Gastroesophageal sphincter (tissue), 3 donors: Measurements from ENCODE around the gene KIDINS220.

Source experiments
- EP300 ChIP-seq: sonication (generic); formaldehyde crosslinking; IDR thresholded peaks from one replicate; pipeline ENCODE4 v1.6.1; 2017; ENCODE audit warnings: antibody characterized with exemption, mild to moderate bottlenecking
- POLR2A ChIP-seq, 2 donors: fragments of 450-650 bp; IDR thresholded peaks; one replicate each; pipeline ENCODE4 v1.6.1; 2017; ENCODE audit warnings: antibody characterized with exemption in 2 of 2, mild to moderate bottlenecking in 2 of 2, moderate library complexity in 1 of 2
- POLR2AphosphoS5 ChIP-seq: sonication (generic); formaldehyde crosslinking; IDR thresholded peaks from one replicate; pipeline ENCODE4 v1.6.1; 2017; ENCODE audit warnings: antibody characterized with exemption
- TF ChIP-seq, protein P1 (sequence below), 4 experiments: fragments of 200-600 bp in 2 of 4; fragments of 450-650 bp in 2 of 4; sonication (generic) in 1 of 4; IDR thresholded peaks; one replicate each; pipeline ENCODE4 v1.5.1; 2017 to 2019; ENCODE audit warnings: antibody characterized with exemption in 4 of 4, mild to moderate bottlenecking in 2 of 4, moderate library complexity in 2 of 4

DNA sequence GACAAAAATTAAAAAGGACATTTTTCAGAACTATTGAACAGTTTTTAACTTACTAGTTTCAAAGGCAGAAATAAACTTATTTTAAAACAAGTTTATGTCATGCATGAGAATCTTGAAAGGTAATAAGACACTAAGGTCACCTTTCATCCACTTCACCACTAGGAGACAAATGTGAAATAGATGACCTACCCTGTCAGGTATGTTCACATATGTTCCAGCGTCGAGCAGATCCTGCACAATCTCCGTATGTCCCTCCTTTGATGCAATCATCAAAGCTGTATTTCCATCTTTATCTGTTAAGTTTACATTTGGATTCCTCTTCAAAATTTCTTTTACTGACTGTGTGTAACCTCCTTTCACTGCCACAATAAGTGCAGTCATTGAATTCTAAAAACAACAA is 34.7 kb downstream of the KIDINS220 start:
- TF ChIP-seq, protein P1, sequence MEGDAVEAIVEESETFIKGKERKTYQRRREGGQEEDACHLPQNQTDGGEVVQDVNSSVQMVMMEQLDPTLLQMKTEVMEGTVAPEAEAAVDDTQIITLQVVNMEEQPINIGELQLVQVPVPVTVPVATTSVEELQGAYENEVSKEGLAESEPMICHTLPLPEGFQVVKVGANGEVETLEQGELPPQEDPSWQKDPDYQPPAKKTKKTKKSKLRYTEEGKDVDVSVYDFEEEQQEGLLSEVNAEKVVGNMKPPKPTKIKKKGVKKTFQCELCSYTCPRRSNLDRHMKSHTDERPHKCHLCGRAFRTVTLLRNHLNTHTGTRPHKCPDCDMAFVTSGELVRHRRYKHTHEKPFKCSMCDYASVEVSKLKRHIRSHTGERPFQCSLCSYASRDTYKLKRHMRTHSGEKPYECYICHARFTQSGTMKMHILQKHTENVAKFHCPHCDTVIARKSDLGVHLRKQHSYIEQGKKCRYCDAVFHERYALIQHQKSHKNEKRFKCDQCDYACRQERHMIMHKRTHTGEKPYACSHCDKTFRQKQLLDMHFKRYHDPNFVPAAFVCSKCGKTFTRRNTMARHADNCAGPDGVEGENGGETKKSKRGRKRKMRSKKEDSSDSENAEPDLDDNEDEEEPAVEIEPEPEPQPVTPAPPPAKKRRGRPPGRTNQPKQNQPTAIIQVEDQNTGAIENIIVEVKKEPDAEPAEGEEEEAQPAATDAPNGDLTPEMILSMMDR (IDR thresholded peaks at IDR 0.05) = no peak
- no peak for TF ChIP-seq POLR2A (IDR thresholded peaks at IDR 0.05)
- TF ChIP-seq EP300 = no peak
- no peak for TF ChIP-seq POLR2AphosphoS5
